NCI-H460 (cell line): Measurements from ENCODE around the gene ENO3. TPM values are rescaled to one million over a fixed set of nuclear protein-coding genes. Genes with fewer than 3 reads are reported as not detected.

Experiments
- DNase-seq: peaks from one replicate; pipeline ENCODE4 v3.0.0-alpha.2; 2016; ENCODE audit warnings: low read depth; ENCODE audit errors: extremely low read depth
- total RNA-seq: library from RNA; depleted of rRNA; stranded (reverse); fragments of >200 nt; shearing (Covaris generic); gene quantifications from 2 replicates; pipeline ENCODE4 v1.2.3, GENCODE V29; 2014

The ENO3 gene
- total RNA-seq, 1 experiment from 2014 or later, result 7.5 TPM

- no peak for DNase-seq
These were observed 20.9 kb downstream of the ENO3 start for GRCh38 chr17:4971826-4972225.

- no peak for DNase-seq
These were observed 21.4 kb downstream of the ENO3 start for GRCh38 chr17:4972322-4972721.

GRCh38 chr17:4972752-4973151 lies 21.8 kb downstream of the ENO3 start:
- no peak for DNase-seq

GRCh38 chr17:4973256-4974114 lies 22.6 kb downstream of the ENO3 start:
- DNase-seq, result no peak

GRCh38 chr17:4974115-4974670 lies 23.3 kb downstream of the ENO3 start:
- no peak for DNase-seq

- no peak for DNase-seq
These were observed 27.8 kb downstream of the ENO3 start for GRCh38 chr17:4978726-4979125.

GRCh38 chr17:4980644-4981216 lies 29.8 kb downstream of the ENO3 start:
- peak; percentile 54 for DNase-seq

- no peak for DNase-seq
These were observed 31.4 kb downstream of the ENO3 start for GRCh38 chr17:4982305-4982704.

GRCh38 chr17:4986403-4986802 lies 35.5 kb downstream of the ENO3 start:
- DNase-seq, result no peak

GRCh38 chr17:4986951-4987766 lies 36.2 kb downstream of the ENO3 start, which contains the start of gene CAMTA2:
TSS of gene CAMTA2 (minus strand) at chr17:4987675. CDS start at chr17:4986222, 1,453 bp downstream.
- peak; percentile 45 for DNase-seq

GRCh38 chr17:4987767-4988567 lies 37.0 kb downstream of the ENO3 start:
- no peak for DNase-seq

GRCh38 chr17:4994081-4994595 lies 43.2 kb downstream of the ENO3 start:
- no peak for DNase-seq

GRCh38 chr17:4997302-4998026 lies 46.5 kb downstream of the ENO3 start, which contains the start of the genes INCA1 and KIF1C:
TSS of gene INCA1 (minus strand) at chr17:4997522. CDS start at chr17:4994437, 3,085 bp downstream.
TSS of gene KIF1C (plus strand) at chr17:4997950. CDS start at chr17:5000247, 2,297 bp downstream.
- DNase-seq, result peak; percentile 85

- no peak for DNase-seq
These were observed 47.3 kb downstream of the ENO3 start for GRCh38 chr17:4998027-4998731.

- DNase-seq, result no peak
These were observed 48.0 kb downstream of the ENO3 start for GRCh38 chr17:4998732-4999429.

GRCh38 chr17:4999430-5000093 lies 48.6 kb downstream of the ENO3 start:
- no peak for DNase-seq

- DNase-seq, result no peak
These were observed 49.3 kb downstream of the ENO3 start for GRCh38 chr17:5000237-5000639.
